ENCODE data around the gene PTN.

PTN gene

GRCh38 chr7:137366995-137367394 is 23.5 kb upstream of the PTN start:
- TF ChIP-seq, protein P1, sequence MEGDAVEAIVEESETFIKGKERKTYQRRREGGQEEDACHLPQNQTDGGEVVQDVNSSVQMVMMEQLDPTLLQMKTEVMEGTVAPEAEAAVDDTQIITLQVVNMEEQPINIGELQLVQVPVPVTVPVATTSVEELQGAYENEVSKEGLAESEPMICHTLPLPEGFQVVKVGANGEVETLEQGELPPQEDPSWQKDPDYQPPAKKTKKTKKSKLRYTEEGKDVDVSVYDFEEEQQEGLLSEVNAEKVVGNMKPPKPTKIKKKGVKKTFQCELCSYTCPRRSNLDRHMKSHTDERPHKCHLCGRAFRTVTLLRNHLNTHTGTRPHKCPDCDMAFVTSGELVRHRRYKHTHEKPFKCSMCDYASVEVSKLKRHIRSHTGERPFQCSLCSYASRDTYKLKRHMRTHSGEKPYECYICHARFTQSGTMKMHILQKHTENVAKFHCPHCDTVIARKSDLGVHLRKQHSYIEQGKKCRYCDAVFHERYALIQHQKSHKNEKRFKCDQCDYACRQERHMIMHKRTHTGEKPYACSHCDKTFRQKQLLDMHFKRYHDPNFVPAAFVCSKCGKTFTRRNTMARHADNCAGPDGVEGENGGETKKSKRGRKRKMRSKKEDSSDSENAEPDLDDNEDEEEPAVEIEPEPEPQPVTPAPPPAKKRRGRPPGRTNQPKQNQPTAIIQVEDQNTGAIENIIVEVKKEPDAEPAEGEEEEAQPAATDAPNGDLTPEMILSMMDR (IDR thresholded peaks at IDR 0.05; ENCODE audit: low read depth, low read length): no peak
- H3K4me3 ChIP-seq (ENCODE audit: low read depth, low read length): no peak overlapping the region

- TF ChIP-seq, protein P1 (IDR thresholded peaks at IDR 0.05; ENCODE audit: low read depth, low read length): no peak
- H3K4me3 ChIP-seq (ENCODE audit: low read depth, low read length): no peak overlapping the region
Measured at GRCh38 chr7:137363683-137364082, 20.1 kb upstream of the PTN start.

DNA sequence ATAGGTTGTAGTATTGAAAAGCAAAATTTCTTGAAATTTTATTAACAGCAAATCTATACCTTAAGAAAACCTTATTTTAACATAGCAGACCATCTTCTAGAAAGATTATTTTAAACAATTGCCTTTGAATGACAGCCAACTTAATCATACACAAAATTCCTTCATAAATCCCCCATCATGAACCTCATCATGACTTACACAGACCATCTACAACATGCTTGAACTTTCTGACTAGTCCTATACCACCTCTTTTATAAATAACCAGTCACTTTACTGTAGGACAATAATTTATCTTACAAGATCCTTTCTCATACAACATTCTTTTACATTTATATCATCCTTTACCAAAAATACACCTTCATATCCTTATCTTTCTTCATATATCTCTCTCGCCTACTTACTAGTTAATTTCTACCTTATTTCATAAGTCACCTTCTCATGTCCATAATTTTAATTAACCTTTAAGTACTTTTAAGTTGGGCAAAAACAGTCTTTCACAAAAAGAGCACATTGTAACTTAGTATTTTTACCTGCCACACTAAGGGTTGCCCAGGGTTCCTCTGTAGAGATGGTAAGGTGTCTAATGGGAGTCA is 16.6 kb upstream of the PTN start:
- H3K4me3 ChIP-seq (ENCODE audit: low read depth, low read length): no peak overlapping the region
- TF ChIP-seq, protein P1 (IDR thresholded peaks at IDR 0.05; ENCODE audit: low read depth, low read length): no peak

DNA sequence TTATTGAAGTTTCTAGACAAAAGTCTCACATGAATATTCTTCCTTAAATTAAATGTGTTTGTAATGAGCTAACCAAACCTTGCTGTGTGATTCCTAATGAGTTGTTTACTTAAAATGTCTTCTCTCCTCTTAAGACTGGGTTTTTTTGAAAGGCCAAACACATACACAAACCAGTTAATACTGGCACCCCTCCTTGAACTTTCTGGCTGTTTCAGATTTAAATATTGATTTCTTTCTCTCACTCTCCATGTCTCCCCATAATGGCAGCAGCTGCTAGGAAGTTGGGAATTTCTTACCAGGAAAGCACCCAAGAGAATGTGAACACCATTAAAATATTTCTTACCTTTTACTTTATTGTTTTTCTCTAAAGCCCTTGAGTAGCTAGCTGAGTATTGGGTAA is 11.4 kb upstream of the PTN start:
- no peak overlapping the region for H3K4me3 ChIP-seq (ENCODE audit: low read depth, low read length)
- TF ChIP-seq, protein P1 (IDR thresholded peaks at IDR 0.05; ENCODE audit: low read depth, low read length): no peak

DNA sequence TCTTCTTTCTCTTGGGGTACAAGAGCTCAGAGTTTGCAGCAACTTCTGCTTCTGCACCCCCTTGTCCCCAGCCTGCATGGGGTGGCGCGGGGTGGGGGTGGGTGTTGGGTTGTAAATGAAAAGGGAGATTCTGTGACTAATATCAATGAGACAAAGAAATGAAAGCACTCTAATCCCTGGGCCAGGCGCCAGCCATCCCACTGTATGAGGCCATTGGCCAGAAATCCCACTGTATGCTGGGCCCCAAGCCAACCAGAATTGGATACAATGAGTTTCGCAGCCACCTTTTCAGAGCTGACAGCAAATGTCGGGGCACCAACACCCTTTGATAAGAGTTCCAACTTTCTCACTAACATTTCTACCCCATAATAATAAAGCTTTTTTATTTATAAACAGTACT is 10.9 kb upstream of the PTN start:
- TF ChIP-seq, protein P1 (IDR thresholded peaks at IDR 0.05; ENCODE audit: low read depth, low read length): no peak
- H3K4me3 ChIP-seq (ENCODE audit: low read depth, low read length): no peak overlapping the region

DNA sequence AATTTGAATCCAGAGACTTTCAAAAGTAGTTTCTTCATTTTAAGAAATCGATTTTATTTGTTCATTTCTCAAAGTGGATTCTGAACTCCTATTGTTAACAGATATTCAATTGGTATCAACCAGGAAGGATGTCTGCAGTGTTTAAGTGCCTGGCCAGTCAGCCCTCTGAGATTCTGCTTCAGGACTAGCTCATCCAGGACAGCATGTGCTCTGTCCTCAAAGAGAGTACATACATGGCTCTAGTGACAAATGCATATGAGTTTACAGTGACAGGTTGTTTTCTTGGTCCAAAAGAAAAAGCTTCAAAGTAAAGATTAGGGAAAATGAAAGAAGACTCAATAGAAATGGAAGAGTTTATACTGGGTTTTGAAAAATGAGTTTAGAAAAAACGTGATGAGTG is 8.4 kb upstream of the PTN start:
- TF ChIP-seq, protein P1 (IDR thresholded peaks at IDR 0.05; ENCODE audit: low read depth, low read length): no peak

DNA sequence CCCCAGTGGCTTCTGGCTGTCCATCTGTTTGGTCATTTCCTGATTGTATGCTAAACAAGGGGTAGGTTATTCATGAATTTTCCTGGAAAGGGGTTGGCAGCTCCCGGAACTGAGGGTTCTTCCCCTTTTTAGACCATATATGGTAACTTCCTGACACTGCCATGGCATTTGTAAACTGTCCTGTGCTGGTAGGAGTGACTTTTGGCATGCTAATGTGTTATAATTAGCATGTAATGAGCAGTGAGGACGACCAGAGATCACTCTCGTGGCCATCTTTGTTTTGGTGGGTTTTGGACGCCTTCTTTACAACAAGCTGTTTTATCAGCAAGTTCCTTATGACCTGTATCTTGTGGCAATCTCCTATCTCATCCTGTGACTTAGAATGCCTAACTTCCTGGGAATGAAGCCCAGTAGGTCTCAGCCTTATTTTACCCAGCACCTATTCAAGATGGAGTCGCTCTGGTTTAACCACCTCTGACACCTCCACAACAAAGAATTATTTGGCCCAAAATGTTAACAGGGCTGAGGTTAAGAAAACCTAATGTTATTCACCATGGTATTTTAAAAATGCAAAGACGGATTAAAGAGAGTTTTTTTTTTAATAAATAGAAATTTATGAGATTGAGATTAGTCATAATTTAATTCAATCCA is 2.4 kb upstream of the PTN start:
- H3K4me3 ChIP-seq (ENCODE audit: low read depth, low read length): no peak overlapping the region

More for the DNA sequence above, 8.4 kb upstream of the PTN start:
- no peak overlapping the region for H3K4me3 ChIP-seq (ENCODE audit: low read depth, low read length)

More for the DNA sequence above, 2.4 kb upstream of the PTN start:
- TF ChIP-seq, protein P1 (IDR thresholded peaks at IDR 0.05; ENCODE audit: low read depth, low read length): no peak

Measured in WI38 (cell line).